ENCODE results near the gene NFATC4.
"Not testable (repeated sequence)": the region's sequence is repeated elsewhere in the genome, so short reads cannot be mapped to it uniquely, and the experiment has no call there.

NFATC4 gene

DNA sequence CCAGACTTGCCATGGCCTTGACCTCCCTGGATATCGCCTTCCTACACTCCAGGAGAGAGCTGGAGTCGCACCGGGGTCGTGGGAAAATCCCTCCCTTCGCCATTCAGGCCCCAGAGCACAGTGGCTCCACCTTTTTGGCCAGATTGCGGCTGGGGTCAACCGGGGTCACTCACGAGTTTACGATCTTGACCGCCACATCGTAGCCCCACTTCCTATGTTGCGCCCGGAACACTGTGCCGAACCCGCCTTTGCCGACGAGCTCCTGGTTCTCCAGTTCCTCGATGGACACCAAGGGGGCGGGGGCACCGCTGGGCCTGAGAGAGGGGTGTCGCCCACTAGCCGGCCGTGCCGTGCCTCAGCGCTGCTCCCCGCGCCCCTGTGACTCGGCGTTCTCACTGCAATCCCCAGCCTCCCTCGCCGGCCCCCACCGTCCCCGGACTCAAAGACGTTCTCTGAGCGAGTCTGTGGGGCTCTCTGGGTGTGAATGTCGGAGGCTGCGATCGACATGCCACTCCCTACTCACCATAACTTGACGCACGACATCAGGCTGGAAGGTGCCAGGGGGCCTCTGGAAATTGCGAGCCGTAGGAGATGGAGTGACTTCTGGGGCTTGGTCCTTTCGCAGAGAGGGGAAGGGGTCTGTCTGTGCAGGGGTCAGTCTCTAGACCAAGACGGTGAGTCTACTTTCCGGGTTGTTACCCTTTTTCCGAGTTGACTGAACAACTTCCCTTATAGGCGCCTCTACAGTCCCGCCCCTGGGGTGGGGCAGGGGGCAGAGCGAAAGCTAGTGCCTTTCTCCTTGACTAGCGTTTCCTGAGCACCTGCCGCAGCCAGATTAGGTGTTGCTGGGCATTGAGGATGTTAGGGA, 28.5 kb upstream of the NFATC4 start, which contains the start of gene RIPK3:
Gene RIPK3, minus strand, starts transcription at position 708 of the 868 bp plus-strand sequence. Its CDS starts 165 bp downstream, at position 543.
- H3K9me3 ChIP-seq (ENCODE audit: control insufficient read depth, low read length): no peaks in the 10 kb centered on the region
- H3K4me3 ChIP-seq (ENCODE audit: extremely low read depth, insufficient read depth, low read length, poor library complexity, severe bottlenecking): peak within 1 kb of the TSS; percentile 29
- 14 to 16% methylated on average over 24 to 28 of the region's 51 CpGs for WGBS, 2 experiments (ENCODE audit: insufficient coverage in 2 of 2)
- H3K27ac ChIP-seq (ENCODE audit: low read depth, low read length, severe bottlenecking): no peak within 1 kb of the TSS
- H3K36me3 ChIP-seq (ENCODE audit: control insufficient read depth, insufficient read depth, low read length): no peaks in the 10 kb centered on the region
- H3K4me1 ChIP-seq (ENCODE audit: control insufficient read depth, insufficient read depth, low read length, poor library complexity, severe bottlenecking): peaks cover 5% of the 10 kb centered on the region

DNA sequence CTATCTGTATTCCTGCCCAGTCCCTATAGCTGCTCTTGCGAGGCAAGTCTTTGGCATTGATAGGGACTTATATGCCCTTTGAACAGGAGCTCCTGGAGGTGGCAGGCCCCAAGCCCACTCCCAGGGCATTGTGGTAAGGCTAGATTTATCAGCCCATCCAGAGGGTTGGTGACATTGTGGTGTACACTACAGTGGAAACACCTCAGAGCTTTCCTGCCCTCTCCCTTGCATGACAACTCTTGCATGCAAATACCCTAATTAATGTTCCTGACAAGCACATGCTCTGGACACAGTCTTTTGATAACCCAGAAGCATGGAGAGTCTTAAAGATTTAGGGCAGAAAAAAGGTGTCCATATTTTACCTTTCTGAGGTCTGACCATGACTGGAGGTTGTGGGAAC, 27.4 kb upstream of the NFATC4 start:
- 57 to 100% methylated on average over 1 of the region's 1 CpG for WGBS, 2 experiments (ENCODE audit: insufficient coverage in 2 of 2)
- Histone ChIP-seq H3K27ac (ENCODE audit: low read depth, low read length, severe bottlenecking) (no peak overlapping the region), H3K4me3 (ENCODE audit: extremely low read depth, insufficient read depth, low read length, poor library complexity, severe bottlenecking) (no peak overlapping the region), H3K4me1 (ENCODE audit: control insufficient read depth, insufficient read depth, low read length, poor library complexity, severe bottlenecking) (peaks cover 2% of the 10 kb centered on the region), H3K9me3 (ENCODE audit: control insufficient read depth, low read length) (no peaks in the 10 kb centered on the region), H3K36me3 (ENCODE audit: control insufficient read depth, insufficient read depth, low read length) (no peaks in the 10 kb centered on the region)

DNA sequence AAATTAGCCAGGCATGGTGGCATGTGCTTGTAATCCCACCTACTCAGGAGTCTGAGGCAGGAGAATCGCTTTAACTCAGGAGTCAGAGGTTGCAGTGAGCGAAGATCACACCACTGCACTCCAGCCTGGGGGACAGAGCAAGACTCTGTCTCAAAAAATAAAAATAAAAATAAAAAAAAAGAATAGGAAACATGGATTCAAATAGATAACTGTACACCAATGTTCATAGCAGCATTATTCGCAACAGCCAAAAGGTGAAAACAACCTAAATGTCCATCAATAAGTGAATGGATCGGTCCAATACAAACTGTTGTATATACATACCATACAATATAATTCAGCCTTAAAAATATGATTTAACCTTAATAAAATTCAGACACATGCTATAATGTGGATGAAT, 25.1 kb upstream of the NFATC4 start:
- Histone ChIP-seq H3K4me1 (ENCODE audit: control insufficient read depth, insufficient read depth, low read length, poor library complexity, severe bottlenecking) (no peaks in the 10 kb centered on the region), H3K4me3 (ENCODE audit: extremely low read depth, insufficient read depth, low read length, poor library complexity, severe bottlenecking) (no peak overlapping the region), H3K36me3 (ENCODE audit: control insufficient read depth, insufficient read depth, low read length) (no peaks in the 10 kb centered on the region), H3K9me3 (ENCODE audit: control insufficient read depth, low read length) (no peaks in the 10 kb centered on the region), H3K27ac (ENCODE audit: low read depth, low read length, severe bottlenecking) (no peak overlapping the region)
- WGBS, 2 experiments (ENCODE audit: insufficient coverage in 2 of 2): 100% methylated on average over 1 of the region's 4 CpGs

DNA sequence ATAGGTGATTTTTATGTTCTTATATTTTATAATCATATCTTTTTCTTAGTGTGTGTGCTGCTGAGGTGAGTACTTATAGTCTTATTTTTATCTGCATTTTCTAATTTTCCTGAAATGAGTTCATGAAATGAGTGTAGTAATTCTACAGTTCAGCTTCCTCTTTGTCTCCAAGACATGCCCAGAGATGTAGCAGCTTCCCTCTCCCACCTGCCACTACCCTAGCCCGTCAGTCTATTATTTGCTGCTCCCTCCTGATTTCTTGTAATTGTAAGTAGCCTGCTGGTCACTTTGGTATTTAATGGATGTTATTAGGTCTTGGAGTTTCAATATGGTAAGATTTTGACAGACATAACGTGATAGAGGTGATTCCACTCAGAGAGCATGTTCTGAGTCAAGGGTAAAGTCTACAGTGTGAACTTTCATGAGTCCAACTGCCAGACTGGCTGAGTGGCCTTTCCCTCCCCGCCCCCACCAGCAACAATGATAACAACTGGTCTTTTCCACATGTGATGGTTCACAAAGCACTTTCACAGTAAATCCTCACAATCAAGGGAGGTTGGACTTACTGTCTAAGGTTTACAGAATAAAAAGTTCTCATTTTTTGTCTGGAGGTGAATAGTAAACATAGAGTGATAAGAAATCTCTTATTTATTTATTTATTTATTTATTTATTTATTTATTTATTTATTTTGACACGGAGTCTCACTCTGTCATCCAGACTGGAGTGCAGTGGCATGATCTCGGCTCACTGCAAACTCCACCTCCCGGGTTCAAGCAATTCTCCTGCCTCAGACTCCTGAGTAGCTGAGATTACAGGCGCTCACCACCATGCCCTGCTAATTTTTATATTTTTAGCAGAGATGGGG, 24.0 kb upstream of the NFATC4 start:
- H3K36me3 ChIP-seq (ENCODE audit: control insufficient read depth, insufficient read depth, low read length): no peaks in the 10 kb centered on the region
- no peaks in the 10 kb centered on the region for H3K9me3 ChIP-seq (ENCODE audit: control insufficient read depth, low read length)
- no peak overlapping the region for H3K27ac ChIP-seq (ENCODE audit: low read depth, low read length, severe bottlenecking)
- no peak overlapping the region for H3K4me3 ChIP-seq (ENCODE audit: extremely low read depth, insufficient read depth, low read length, poor library complexity, severe bottlenecking)
- WGBS, 2 experiments (ENCODE audit: insufficient coverage in 2 of 2): 78 to 80% methylated on average over 2 to 5 of the region's 7 CpGs
- H3K4me1 ChIP-seq (ENCODE audit: control insufficient read depth, insufficient read depth, low read length, poor library complexity, severe bottlenecking): no peaks in the 10 kb centered on the region

DNA sequence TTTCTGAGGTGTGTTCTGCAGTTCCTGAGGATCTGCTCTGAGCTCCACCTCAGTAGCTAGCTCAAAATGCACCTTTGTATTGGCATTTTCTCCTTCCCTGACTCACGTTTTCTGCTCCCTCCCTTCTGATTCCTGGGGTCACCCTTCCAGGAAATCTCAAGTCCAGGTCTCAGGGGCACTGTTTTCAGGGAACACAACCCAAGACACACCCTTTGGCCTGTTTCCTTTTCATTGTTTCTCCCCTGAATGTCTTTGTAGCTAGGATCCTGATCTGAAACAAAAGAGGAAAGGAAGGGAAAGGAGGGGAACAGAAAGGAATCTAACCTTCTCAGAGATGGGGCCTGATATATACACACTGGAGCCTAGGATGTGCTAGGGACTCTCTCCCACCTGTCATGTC, 20.9 kb upstream of the NFATC4 start:
- Histone ChIP-seq H3K9me3 (ENCODE audit: control insufficient read depth, low read length) (no peaks in the 10 kb centered on the region), H3K4me1 (ENCODE audit: control insufficient read depth, insufficient read depth, low read length, poor library complexity, severe bottlenecking) (no peaks in the 10 kb centered on the region), H3K27ac (ENCODE audit: low read depth, low read length, severe bottlenecking) (no peak overlapping the region), H3K4me3 (ENCODE audit: extremely low read depth, insufficient read depth, low read length, poor library complexity, severe bottlenecking) (no peak overlapping the region), H3K36me3 (ENCODE audit: control insufficient read depth, insufficient read depth, low read length) (no peaks in the 10 kb centered on the region)
- WGBS, 2 experiments (ENCODE audit: insufficient coverage in 2 of 2): 50 to 67% methylated on average over 1 of the region's 1 CpG

DNA sequence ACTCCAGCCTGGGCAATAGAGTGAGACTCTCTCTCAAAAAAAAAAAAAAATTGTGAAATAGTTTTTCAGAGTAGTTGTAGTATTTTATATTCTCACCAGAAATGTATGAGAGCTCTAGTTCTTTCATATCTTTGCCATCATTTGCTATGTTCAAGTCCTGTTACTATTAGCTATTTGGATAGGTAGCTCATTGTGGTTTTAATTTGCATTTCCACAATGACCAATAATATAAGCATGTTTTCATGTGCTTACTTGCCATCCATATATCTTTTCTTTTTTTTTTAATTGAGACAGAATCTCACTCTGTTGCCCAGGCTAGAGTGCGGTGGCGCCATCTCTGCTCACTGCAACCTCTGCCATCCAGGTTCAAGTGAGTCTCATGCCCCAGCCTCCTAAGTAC, 19.8 kb upstream of the NFATC4 start:
- 94 to 100% methylated on average over 2 of the region's 2 CpGs for WGBS, 2 experiments (ENCODE audit: insufficient coverage in 2 of 2)
- Histone ChIP-seq H3K4me3 (ENCODE audit: extremely low read depth, insufficient read depth, low read length, poor library complexity, severe bottlenecking) (no peak overlapping the region), H3K4me1 (ENCODE audit: control insufficient read depth, insufficient read depth, low read length, poor library complexity, severe bottlenecking) (no peaks in the 10 kb centered on the region), H3K27ac (ENCODE audit: low read depth, low read length, severe bottlenecking) (no peak overlapping the region), H3K36me3 (ENCODE audit: control insufficient read depth, insufficient read depth, low read length) (no peaks in the 10 kb centered on the region), H3K9me3 (ENCODE audit: control insufficient read depth, low read length) (no peaks in the 10 kb centered on the region)

DNA sequence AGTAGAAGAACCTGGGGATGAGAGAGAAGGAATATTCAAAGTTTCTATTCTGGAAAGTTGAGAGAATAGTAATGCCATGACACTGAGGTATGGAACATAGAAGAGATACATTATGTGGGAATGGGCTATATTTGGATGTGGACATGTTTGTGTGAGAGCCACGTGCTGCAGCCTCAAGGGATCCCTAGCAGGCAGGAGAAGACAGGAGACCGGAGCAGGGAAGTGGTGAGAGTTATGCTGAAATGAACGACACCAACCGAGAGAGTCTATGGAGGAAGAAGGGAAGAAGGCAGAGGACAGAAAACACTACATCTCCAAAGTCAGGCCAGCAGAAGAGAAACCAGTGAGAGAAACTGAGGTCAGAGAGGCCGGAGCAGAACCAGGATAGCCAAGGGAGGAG, 18.2 kb upstream of the NFATC4 start:
- H3K9me3 ChIP-seq (ENCODE audit: control insufficient read depth, low read length): no peaks in the 10 kb centered on the region
- H3K4me1 ChIP-seq (ENCODE audit: control insufficient read depth, insufficient read depth, low read length, poor library complexity, severe bottlenecking): no peaks in the 10 kb centered on the region
- WGBS, 2 experiments (ENCODE audit: insufficient coverage in 2 of 2): 57 to 73% methylated on average over 5 of the region's 5 CpGs
- no peaks in the 10 kb centered on the region for H3K36me3 ChIP-seq (ENCODE audit: control insufficient read depth, insufficient read depth, low read length)
- H3K27ac ChIP-seq (ENCODE audit: low read depth, low read length, severe bottlenecking): no peak overlapping the region
- H3K4me3 ChIP-seq (ENCODE audit: extremely low read depth, insufficient read depth, low read length, poor library complexity, severe bottlenecking): no peak overlapping the region

DNA sequence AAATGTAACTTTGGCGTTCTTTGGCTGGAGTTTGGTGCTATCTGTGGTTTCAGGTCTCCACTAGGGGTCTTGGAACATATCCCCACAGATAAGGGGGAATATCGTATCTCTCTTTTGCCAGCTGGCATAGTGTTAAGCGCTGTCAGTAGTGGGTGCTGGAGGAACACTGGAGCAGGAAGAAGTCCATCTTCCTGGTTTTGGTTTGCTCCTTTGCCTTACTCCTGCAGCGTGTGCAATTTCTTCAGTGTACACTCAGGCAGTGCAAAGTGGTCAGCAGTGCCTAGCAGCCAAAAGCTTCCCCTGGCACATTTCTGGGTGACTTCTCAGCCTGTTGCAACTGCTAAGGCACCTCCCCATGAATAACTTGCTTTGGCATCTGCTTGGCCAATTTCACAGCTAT, 16.5 kb upstream of the NFATC4 start:
- Histone ChIP-seq H3K9me3 (ENCODE audit: control insufficient read depth, low read length) (no peaks in the 10 kb centered on the region), H3K4me3 (ENCODE audit: extremely low read depth, insufficient read depth, low read length, poor library complexity, severe bottlenecking) (no peak overlapping the region), H3K4me1 (ENCODE audit: control insufficient read depth, insufficient read depth, low read length, poor library complexity, severe bottlenecking) (no peaks in the 10 kb centered on the region), H3K36me3 (ENCODE audit: control insufficient read depth, insufficient read depth, low read length) (no peaks in the 10 kb centered on the region), H3K27ac (ENCODE audit: low read depth, low read length, severe bottlenecking) (no peak overlapping the region)
- WGBS, 2 experiments (ENCODE audit: insufficient coverage in 2 of 2): 18 to 30% methylated on average over 3 to 4 of the region's 4 CpGs

DNA sequence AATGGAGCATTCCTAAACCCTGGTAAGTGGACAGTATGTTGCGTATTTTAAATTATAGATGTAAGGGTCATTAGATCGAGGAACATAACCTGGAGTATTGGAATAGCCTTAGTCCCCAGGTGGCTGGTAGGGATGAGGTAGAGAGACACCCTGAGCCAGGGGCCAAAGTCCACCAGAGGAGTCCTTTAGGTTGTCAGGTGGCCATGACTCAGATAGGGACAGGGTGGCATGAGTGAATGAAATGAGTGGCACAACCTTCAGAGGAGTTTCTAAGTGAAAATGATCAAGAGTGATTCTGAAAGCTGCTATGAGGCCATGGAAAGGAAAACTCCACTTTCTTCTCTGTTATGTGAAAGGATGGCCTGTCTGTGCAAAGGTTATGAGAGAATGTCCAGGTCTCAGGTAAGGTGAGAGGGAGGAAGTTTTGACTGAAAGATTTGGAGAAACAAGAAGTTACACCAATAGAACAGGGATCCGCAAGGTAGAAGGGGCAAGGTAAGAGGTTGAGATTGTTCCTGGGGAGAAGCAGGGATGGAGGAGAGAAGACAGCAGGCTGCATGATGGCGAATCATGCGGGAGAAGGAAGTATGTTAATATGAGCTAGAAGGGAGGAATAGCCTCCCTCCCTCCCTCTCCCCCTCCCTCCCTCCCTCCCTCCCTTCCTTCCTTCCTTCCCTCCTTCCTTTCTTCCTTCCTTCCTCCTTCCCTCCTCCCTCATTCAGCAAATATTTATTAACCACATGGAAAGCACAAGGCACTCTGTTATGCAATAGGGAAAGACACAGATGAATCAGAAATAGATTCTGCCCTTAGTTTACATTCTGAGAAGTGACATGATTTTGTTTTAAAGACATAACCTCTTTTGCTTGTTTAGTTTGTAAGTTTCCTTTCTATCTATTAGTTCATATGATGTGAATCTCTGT, 14.2 kb upstream of the NFATC4 start:
- H3K27ac ChIP-seq (ENCODE audit: low read depth, low read length, severe bottlenecking): no peak overlapping the region
- WGBS, 2 experiments (ENCODE audit: insufficient coverage in 2 of 2): 90 to 92% methylated on average over 3 of the region's 5 CpGs
- H3K4me1 ChIP-seq (ENCODE audit: control insufficient read depth, insufficient read depth, low read length, poor library complexity, severe bottlenecking): no peaks in the 10 kb centered on the region
- no peaks in the 10 kb centered on the region for H3K9me3 ChIP-seq (ENCODE audit: control insufficient read depth, low read length)
- no peaks in the 10 kb centered on the region for H3K36me3 ChIP-seq (ENCODE audit: control insufficient read depth, insufficient read depth, low read length)
- no peak overlapping the region for H3K4me3 ChIP-seq (ENCODE audit: extremely low read depth, insufficient read depth, low read length, poor library complexity, severe bottlenecking)

DNA sequence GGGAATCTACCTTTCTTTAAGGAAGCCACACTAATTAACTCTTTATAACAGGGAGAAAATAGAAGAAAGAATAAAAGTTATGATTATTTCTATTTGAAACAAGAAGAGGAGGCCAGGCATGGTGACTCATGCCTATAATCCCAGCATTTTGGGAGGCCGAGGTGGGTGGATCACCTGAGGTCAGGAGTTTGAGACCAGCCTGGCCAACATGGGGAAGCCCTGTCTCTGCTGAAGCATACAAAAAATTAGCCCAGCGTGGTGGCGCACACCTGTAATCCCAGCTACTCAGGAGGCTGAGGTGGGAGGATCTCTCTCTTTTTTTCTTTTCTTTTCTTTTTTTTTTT, 13.5 kb upstream of the NFATC4 start:
- H3K27ac ChIP-seq (ENCODE audit: low read depth, low read length, severe bottlenecking); H3K36me3 ChIP-seq (ENCODE audit: control insufficient read depth, insufficient read depth, low read length); H3K9me3 ChIP-seq (ENCODE audit: control insufficient read depth, low read length); H3K4me3 ChIP-seq (ENCODE audit: extremely low read depth, insufficient read depth, low read length, poor library complexity, severe bottlenecking); H3K4me1 ChIP-seq (ENCODE audit: control insufficient read depth, insufficient read depth, low read length, poor library complexity, severe bottlenecking): not testable (repeated sequence)
- WGBS, 2 experiments (ENCODE audit: insufficient coverage in 2 of 2): 80% methylated on average over 1 of the region's 3 CpGs; no CpG with 5 or more reads in 1 of the 2 experiments

All from mesodermal cell (in vitro differentiated cells).